GM21737 (cell line): ENCODE data around the gene NCKAP5L.
"Not testable (repeated sequence)": the region's sequence is repeated elsewhere in the genome, so short reads cannot be mapped to it uniquely, and the experiment has no call there.

Experiments used
- ATAC-seq: cut with Tn5 transposase; IDR thresholded peaks from one replicate; pipeline ENCODE4 v1.9.1; 2021; ENCODE audit warnings: mild to moderate bottlenecking, moderate library complexity; ENCODE audit not compliant: unreplicated experiment

The NCKAP5L gene, protein sequence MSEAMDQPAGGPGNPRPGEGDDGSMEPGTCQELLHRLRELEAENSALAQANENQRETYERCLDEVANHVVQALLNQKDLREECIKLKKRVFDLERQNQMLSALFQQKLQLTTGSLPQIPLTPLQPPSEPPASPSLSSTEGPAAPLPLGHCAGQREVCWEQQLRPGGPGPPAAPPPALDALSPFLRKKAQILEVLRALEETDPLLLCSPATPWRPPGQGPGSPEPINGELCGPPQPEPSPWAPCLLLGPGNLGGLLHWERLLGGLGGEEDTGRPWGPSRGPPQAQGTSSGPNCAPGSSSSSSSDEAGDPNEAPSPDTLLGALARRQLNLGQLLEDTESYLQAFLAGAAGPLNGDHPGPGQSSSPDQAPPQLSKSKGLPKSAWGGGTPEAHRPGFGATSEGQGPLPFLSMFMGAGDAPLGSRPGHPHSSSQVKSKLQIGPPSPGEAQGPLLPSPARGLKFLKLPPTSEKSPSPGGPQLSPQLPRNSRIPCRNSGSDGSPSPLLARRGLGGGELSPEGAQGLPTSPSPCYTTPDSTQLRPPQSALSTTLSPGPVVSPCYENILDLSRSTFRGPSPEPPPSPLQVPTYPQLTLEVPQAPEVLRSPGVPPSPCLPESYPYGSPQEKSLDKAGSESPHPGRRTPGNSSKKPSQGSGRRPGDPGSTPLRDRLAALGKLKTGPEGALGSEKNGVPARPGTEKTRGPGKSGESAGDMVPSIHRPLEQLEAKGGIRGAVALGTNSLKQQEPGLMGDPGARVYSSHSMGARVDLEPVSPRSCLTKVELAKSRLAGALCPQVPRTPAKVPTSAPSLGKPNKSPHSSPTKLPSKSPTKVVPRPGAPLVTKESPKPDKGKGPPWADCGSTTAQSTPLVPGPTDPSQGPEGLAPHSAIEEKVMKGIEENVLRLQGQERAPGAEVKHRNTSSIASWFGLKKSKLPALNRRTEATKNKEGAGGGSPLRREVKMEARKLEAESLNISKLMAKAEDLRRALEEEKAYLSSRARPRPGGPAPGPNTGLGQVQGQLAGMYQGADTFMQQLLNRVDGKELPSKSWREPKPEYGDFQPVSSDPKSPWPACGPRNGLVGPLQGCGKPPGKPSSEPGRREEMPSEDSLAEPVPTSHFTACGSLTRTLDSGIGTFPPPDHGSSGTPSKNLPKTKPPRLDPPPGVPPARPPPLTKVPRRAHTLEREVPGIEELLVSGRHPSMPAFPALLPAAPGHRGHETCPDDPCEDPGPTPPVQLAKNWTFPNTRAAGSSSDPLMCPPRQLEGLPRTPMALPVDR (N-terminal part only)

DNA sequence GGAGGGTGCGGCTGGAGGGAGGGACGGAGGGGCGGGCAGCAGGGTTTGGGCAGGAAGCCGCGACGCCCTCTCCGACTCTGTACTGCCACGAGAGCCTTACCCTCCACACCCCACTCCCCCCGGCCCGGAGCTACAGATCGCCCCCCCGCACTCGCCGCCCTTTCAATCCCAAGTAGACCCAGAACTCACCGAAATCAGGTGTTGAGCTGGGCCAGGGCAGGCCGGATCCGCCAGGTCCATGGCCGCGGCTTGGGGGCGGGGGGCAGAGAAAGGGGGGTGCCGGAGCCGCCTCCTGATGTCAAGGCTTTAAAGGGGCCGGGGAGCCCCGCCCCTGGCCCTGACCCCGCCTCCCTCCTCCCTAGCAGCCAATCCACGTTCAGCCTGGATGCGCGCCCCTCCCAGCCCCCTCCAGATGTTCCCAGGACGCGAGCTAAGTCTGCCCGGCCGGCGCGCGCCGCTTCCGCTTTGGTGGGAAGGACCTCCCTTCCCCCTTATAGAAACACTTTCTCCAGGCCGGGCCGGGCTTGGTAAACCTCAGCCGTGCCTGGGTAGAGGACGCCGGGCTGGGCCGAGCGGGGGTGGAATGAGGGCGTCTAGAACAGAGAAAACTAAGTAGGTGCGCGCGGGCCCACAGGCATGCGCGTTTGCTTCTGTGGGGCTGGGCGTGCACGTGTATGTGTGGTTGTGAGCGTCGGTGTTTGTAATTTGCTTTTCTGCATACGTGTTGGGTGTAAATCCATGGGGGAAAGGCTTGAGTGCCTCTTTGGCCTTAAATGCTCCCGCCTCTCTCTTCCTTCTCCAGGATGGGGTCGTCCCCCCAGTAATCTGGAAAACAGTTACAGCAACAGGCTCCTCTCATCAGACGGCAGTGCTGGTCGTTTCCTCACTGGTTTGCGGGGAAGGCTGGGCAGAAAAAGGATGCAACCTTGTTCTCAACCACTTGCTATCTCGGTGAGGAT is at the start of gene NCKAP5L:
TSS of gene NCKAP5L (minus strand) at position 281 of the 959 bp plus-strand sequence. CDS start 24,369 bp downstream, outside the sequence.
- ATAC-seq: peak; percentile 91

DNA sequence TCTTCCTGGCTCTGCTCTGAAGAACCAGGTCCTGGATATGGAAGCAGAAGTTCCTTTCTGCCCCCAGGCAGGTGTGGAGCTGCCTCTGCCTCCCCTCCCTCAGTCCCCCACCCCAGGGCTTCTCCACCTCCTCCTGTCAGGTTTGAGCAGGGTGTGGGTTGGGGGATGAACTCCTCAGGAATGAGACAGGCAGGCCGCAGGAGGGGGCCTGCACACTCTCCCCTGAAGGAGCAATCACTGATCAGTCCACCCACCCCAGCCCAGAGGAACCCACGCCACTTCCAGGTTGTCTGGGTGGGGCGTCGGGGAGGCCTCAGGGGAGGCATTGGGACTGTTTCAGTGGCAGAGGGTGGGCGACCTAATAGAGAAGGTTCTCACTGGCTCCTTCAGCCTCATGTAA is 48.9 kb upstream of the NCKAP5L start:
- ATAC-seq: no peak

DNA sequence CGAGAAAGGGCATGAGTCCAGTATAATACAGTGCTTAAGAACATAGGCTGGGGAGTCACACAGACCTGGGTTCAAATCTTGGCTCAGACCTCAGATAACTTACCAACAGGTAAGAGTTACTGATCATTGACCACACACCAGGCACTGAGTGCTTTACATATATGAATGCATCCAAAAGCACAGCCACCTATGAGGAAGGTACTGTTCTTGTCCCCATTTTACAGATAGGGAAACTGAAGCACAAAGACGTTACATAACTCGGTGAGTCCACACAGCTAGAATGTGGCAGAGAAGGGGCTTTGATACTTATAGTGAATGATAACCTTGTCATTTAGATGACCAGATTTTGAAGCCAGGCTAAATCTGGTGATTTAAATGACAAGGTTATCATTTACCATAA is 47.9 kb upstream of the NCKAP5L start:
- ATAC-seq: no peak

DNA sequence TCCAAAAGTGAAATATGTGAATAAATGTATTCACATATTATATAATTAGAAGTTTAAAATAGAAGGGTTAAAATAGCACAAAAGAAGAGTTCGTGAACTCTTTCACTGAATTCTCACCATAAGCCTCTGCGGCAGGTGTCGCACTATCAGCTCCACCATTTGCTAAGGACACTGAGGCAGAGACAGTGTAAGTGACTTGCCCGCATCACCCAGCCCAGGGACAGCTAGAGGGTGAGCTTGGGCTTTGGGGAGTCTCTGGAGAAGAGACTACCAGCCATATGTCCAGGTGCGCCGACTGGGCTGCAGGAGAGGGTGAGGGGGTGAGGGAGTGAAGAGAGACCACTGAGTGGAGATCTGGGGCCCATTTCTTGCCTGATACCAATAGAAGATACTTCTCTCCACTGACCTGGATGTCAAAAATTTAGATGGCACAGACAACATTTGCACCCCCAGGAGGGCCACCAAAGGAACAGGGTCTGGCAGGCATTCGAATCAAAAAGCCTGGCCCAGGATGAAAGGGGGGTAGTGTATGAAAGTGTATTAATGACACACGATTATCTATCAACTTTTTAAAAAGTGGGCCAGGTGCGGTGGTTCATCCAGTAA is 47.0 kb upstream of the NCKAP5L start:
- no peak for ATAC-seq

DNA sequence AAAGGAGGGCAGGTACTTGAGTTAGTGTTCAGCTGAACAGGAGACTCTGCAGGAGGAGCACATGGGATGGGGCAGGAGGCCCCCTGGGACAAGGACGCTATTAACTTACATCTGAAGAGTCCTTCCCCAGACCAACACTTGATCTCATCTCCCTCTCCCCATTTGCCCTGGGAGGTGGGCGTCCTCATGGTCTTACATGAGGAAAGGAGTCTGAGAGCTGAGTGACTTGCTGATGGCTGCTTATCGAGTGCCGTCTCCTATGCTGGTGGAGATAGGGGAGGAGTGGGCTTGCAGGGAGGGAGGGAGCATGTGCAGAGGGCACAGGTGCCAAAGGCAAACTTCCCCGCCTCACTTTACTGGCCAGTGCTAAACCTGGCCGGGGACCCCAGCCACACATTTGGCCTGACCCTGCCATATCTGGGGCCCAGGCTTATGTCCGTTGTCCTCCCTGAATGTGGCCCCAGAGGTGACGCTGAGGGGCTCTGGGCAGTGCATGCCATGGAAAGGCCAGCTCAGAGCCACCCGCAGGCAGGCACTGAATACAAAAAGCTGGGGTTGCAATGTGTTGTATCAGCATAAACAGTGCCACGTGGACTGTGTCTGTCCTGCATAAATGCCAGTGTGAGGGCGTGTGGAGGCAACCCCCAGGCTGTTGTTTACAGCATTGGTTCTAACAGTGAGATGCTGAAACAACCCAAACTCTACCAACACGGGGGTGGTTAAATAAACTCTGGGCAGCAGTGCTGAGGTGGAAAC is 46.1 kb upstream of the NCKAP5L start:
- no peak for ATAC-seq

DNA sequence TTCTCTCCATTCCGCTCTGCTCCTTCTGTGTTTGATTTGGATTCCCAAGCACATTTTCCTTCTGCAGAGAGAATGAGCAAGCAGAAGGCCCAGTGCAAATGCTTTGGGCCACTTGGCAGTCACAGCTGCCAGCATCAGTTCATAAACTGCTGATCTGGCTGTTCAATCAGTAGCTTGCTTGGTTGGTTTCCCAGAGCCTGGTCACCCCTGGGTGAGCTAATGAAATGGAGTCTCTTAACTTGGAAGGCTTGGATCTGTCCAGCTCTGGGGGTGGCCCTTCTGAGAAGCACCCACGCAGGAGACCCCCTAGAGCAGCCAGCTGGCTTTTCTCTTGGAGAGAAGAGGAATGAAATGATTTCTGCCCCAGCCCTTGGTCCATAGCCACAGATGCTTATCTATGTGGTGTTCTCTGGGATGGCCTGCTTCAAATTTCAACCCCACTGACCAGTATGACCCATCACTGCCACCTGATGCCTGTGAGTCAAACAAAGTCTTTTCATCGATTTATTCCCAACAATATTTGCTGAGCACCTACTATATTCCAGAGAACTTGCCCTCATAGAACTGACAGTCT is 45.2 kb upstream of the NCKAP5L start:
- ATAC-seq: no peak

DNA sequence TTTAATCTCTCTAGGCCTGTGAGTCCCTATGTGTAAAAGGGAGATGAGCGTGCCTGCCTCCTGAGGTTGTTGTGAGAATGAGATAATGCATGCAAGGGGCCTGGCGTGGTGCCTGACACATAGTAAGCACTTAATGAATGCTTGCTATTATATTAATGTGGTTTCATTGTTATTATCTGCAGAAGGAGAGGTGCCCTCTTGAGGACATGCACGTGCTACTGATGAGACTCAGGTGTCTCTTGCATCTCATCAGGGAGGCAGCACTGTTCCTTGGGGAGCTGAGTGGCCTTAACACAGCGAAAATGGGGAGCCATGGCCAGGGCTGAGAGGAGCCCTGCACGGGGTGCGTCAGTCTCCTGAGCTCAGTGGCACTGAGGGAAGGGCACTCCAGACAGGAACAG is 44.6 kb upstream of the NCKAP5L start:
- no peak for ATAC-seq

DNA sequence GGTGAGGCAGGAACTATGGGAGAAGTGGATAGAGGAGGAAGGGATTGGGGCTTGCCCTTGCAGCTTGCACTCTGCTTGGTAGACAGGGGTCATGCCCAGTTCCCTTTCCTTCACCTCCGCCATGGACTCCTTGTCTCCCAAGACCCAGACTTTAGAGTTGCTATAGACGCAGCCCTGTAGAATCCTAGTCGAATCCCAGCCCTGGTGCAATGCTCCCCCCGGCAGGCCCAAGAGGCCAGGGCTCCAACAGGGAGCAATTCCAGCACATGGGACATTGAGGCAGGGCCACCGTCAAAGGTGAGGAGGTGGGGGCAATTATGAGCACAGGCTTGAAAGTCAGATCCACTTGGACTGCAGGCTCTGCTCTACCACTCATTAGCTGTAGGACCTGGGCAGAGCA is 44.2 kb upstream of the NCKAP5L start:
- no peak for ATAC-seq

DNA sequence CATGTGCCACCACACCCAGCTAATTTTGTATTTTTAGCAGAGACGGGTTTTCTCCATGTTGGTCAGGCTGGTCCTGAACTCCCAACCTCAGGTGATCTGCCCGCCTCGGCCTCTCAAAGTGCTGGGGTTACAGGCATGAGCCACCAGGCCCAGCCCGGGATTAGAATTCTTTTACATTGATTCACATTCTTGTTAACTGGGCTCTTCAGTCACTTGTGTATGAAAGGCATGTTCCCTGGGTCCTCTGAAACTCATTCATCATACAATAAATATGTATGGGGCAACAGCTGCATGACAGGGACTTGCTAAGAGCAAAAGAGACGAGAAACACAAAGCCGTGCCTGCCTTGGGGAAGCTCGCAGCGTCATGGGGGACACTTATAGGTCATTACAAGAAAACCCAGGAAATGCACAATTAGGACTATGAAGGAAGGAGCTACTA is 43.6 kb upstream of the NCKAP5L start:
- not testable (repeated sequence) for ATAC-seq

DNA sequence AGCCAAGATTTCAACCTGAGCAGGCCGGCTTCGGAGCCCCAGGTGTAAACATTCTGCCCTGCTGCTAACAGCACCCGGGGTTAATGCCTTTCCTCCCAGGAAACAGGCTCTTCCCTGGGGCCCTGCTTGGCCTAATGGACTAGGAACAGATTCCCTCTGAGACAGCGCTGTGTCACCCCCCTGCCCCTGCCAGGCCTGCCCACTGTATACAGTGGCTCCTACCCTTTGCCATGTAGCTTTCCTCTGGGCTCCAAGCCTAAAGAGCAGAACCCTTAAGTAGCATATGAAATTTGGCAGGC is 43.0 kb upstream of the NCKAP5L start:
- no peak for ATAC-seq

DNA sequence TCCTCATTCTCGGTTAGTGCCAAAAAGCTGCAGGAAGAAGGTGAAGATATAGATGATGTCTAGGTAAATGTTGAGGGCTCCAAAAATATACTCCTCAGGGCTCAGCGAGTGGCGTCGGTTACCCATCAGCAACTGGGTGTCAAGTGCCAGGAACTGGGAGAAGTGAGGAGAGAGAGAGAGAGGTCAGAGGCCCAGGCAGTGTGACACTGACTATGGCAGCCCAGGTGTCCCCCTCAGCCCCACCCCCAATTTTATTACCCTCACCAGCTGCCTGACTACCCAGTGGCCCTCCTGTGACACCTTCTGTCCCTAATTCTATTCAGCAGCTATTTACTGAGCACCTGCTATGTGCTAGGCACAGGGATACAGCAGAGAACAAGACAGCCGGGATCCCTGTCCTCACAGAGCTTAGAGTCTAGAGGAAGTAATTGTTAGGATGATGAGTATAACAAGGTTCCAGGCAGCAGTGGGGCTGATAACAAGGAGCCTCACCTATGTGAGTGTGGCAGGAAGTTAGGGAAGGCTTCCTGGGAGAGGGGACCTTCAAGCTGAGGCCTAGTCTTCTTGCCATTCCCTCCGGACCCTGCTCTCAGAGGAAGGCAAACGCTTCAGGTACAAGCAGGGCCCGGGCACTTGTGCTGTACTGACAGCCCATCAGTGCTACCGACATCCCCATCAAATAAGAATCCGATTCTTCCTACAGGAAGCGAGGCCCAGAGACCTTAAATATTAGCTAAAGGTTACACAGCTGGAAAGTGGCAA is 42.5 kb upstream of the NCKAP5L start:
- no peak for ATAC-seq

DNA sequence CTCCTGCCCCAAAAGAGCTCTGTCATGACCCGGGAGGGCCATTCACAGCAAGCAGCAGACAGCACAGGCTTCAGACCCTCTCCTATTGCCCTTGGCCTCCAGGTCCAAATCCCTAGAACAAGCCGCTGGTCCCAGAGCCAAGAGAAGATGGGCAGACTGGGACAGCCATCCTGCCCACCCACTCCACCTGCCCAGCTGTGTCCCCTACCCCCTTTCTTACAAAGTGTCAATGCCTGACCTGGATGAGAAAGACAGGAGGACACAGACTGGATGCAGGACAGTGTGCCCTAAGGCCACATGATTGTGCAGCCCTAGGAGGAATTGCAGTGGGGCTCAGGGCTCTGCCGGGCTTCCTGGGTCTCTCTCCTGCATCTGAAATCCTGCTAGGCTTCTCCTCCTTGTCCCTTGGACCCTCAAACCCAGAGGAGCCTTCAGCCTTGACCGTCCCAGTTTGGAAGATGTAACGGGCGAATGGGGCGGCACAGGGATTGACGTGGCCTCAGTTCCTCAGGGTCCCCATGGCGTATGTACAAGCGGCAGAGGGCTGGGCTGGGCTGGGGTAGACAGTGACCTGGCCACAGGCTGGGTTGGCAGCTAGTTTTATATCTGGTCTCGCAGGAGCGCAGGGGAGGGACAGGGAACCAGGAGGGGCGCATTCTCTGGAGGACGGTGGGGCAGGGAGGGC is 41.7 kb upstream of the NCKAP5L start:
- ATAC-seq: no peak

DNA sequence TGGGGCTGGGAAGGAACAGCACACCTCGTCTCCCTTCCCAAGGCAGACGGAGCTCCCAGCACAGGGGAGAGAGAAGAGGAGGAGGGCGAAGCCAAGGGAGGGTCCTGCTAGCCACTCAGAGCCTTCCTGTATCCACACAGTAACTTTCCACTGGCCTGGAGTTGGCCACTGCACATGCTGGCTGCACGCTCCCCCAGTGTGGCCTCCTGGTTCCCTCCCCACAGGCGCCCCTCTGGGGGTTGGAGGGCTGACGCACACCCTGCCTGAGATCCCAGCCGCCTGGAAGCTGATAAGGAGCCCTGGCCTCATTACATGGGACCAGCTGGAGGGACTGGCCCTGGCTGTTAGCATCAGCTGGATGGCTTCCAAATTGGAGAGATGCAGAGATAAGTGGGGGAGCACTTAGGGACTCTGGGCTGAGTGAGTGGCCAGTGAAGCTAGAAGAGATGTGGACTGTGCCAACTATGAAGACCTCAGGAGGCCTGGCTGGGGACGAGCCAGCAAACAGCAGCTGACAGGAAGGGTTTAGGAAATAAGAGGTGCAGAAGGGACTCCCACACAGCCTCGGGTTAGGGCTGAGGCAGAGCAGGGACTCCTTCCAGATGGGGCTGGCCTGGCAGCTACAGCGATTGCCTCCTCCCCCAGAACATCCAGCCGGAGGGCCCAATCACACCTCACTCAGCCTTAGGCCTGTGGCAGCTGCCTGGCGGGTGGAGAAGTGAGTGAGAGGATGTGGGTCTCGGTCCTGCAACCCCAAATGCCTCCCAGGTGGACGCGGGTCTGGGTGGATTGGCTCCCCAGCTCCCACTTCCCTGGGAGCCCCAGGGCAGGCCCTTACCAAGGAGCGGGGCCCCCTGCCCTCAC is 41.0 kb upstream of the NCKAP5L start:
- ATAC-seq: no peak

DNA sequence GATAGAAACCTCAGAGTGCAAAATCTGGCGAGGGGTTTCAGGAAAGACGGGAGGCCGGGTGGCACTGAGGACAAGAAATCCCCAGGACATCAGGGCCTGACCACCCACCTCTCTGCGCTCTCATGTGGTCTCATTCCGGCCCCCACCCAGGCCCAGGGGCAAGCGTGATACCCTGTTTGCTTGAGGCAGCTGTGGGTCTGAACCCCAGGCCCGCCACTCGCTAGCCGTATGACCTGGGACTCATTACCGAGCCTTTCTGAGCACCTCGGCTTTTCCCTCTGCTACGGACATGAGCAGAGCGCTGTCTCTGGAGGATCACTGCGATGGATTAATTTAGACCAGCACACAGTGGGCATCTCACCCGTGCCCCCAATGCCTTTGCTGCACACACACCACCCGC is 40.2 kb upstream of the NCKAP5L start:
- no peak for ATAC-seq

DNA sequence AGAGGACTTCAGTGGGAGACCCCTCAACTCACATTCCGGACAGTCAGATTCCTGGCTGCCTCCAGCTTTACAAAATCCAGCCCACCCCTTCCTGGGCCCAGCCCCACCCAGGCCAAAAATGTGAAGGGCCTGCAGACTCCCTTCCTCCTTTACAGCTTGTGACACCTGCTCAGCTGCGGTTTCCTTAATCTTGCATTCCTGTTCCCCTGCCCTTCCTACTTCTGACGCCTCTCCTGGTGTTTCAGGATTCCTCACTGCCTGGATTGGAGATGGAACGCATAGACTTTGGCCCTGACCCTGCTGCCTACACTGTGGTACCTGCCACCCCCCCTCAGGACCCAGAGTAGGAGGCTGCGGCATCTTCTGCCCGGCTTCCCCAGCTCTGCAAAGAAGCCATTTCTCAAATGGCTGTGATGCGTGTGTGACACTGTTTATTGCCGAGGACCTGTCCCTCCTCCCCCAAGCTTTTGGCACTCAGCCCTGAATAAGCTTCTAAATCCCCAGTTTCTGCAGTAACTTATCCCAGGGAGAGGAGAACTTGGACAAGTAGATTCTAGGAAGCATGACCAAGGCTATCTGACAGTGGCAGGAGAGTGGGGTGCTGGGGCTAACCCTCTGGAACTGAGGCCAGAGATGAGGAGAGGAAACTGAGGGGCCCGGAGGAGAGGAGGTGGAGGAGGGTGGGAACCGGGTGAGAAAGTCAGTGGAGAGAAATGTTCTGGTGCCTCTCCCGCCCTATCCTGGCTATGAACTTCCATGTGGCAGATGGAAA is 39.5 kb upstream of the NCKAP5L start:
- ATAC-seq: no peak
